NOMO-1 (cell line): ENCODE measurements around the gene SPESP1.
A peak's percentile ranks its signal among the peaks of the same experiment; 100 is the strongest.
"Not testable (repeated sequence)": the region's sequence is repeated elsewhere in the genome, so short reads cannot be mapped to it uniquely, and the experiment has no call there.

Experiments
- DNase-seq, 2 experiments: peaks; one replicate each; lab custom pipeline; 2025; ENCODE audit not compliant: unreplicated experiment in 2 of 2; lab: John Stamatoyannopoulos, UW

SPESP1 gene

GRCh38 chr15:68962465-68962864, 32.1 kb downstream of the SPESP1 start:
- DNase-seq: peak in 1 of 2 experiments; percentile 0

GRCh38 chr15:68963719-68964118, 33.4 kb downstream of the SPESP1 start:
- not testable (repeated sequence) for DNase-seq

- DNase-seq: no peak
Observed at GRCh38 chr15:68966996-68967395, 36.7 kb downstream of the SPESP1 start.

GRCh38 chr15:68967948-68968347, 37.6 kb downstream of the SPESP1 start:
- DNase-seq: no peak

GRCh38 chr15:68969298-68969697, 39.0 kb downstream of the SPESP1 start:
- DNase-seq: no peak

GRCh38 chr15:68972201-68973065, 42.1 kb downstream of the SPESP1 start:
- no peak for DNase-seq

- not testable (repeated sequence) for DNase-seq
Observed at GRCh38 chr15:68975651-68976160, 45.4 kb downstream of the SPESP1 start.

GRCh38 chr15:68977426-68977825, 47.1 kb downstream of the SPESP1 start:
- not testable (repeated sequence) for DNase-seq

- DNase-seq: no peak
Observed at GRCh38 chr15:68979006-68979405, 48.7 kb downstream of the SPESP1 start.

- no peak for DNase-seq
Observed at GRCh38 chr15:68979816-68980215, 49.5 kb downstream of the SPESP1 start.

- no peak for DNase-seq
Observed at GRCh38 chr15:68980786-68981185, 50.5 kb downstream of the SPESP1 start.

- no peak for DNase-seq
Observed at GRCh38 chr15:68981941-68982340, 51.6 kb downstream of the SPESP1 start.

- no peak for DNase-seq
Observed at GRCh38 chr15:68982976-68983563, 52.7 kb downstream of the SPESP1 start.

GRCh38 chr15:68983961-68984481, 53.7 kb downstream of the SPESP1 start:
- no peak for DNase-seq

- no peak for DNase-seq
Observed at GRCh38 chr15:68984586-68984985, 54.3 kb downstream of the SPESP1 start.

- DNase-seq: no peak
Observed at GRCh38 chr15:68985361-68985891, 55.1 kb downstream of the SPESP1 start.

GRCh38 chr15:68986322-68986721, 56.0 kb downstream of the SPESP1 start:
- no peak for DNase-seq

- DNase-seq: no peak
Observed at GRCh38 chr15:68987120-68987519, 56.8 kb downstream of the SPESP1 start.

GRCh38 chr15:68987676-68988075, 57.4 kb downstream of the SPESP1 start:
- no peak for DNase-seq

- DNase-seq: no peak
Observed at GRCh38 chr15:68989541-68990230, 59.4 kb downstream of the SPESP1 start.
